ENCODE data around the gene CCDC85A. TPM values are rescaled to one million over a fixed set of nuclear protein-coding genes. Genes with fewer than 3 reads are reported as not detected.
"Not testable (repeated sequence)": the region's sequence is repeated elsewhere in the genome, so short reads cannot be mapped to it uniquely, and the experiment has no call there.

CCDC85A gene
- total and polyA plus RNA-seq, 10 donors, result 0.07 to 2.6 (median 0.77) TPM

DNA sequence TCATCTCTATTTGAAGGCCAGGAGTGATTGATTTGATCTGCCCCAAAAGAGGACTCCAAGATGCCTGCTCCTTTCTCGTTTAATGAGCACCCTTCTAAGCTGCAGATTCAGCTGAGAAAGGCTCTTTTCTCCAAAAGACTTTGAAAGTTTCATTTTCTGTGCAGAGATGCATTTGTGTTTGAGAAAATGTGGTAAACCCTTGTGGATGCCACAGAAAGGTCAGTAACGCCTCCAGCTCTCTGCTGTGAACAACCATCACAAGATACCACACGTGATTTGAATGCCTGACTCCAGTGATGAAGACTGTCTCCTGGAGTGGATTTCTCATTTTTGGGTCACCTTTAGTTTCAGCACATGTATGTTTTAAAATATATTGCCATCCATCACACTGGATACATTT lies 35.0 kb upstream of the CCDC85A start:
- no peak for DNase-seq
- intact Hi-C loops (cut with DNase I; ENCODE audit: low total_unique reads), result no loop called here
- TF ChIP-seq POLR2AphosphoS5 (IDR thresholded peaks at IDR 0.05), result no peak
- TF ChIP-seq, protein P1, sequence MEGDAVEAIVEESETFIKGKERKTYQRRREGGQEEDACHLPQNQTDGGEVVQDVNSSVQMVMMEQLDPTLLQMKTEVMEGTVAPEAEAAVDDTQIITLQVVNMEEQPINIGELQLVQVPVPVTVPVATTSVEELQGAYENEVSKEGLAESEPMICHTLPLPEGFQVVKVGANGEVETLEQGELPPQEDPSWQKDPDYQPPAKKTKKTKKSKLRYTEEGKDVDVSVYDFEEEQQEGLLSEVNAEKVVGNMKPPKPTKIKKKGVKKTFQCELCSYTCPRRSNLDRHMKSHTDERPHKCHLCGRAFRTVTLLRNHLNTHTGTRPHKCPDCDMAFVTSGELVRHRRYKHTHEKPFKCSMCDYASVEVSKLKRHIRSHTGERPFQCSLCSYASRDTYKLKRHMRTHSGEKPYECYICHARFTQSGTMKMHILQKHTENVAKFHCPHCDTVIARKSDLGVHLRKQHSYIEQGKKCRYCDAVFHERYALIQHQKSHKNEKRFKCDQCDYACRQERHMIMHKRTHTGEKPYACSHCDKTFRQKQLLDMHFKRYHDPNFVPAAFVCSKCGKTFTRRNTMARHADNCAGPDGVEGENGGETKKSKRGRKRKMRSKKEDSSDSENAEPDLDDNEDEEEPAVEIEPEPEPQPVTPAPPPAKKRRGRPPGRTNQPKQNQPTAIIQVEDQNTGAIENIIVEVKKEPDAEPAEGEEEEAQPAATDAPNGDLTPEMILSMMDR (IDR thresholded peaks at IDR 0.05 in 8 of 11, conservative IDR thresholded peaks at IDR 0.05 in 3 of 11), result no peak
- no peak for TF ChIP-seq POLR2A (IDR thresholded peaks at IDR 0.05)
- Histone ChIP-seq H3K4me1 (no peaks in the 10 kb centered on the region), H3K27ac (no peak overlapping the region), H3K9me3 (no peaks in the 10 kb centered on the region), H3K4me3 (no peak overlapping the region), H3K36me3 (no peaks in the 10 kb centered on the region), H3K27me3 (replicated peaks in 1 of 7) (no peaks in the 10 kb centered on the region)
- 64 to 75% (median 74%) methylated on average over 3 of the region's 3 CpGs for WGBS, 5 donors

DNA sequence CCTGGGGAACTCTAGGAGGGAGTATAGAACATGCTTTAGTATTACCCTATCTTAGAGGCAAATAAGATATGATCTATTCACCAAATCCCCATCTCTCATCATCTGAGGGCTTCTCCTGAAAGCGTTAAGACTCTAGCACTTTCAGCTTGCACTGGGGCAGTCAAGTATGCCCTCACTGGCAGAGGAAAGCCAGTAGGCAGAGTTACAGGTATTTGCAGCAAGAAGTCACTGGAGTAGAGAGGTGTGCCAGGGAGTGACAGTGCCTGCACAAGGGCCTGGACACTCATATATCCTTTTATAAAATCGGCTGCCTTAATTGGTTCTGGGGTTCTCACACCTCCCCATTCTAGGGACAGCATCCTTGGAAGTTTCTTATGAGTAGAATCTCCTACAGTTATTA lies 31.9 kb upstream of the CCDC85A start:
- 57 to 97% (median 87%) methylated on average over 2 of the region's 2 CpGs for WGBS, 5 donors
- Histone ChIP-seq H3K27ac (no peak overlapping the region), H3K9me3 (no peaks in the 10 kb centered on the region), H3K4me3 (no peak overlapping the region), H3K36me3 (no peaks in the 10 kb centered on the region), H3K4me1 (no peaks in the 10 kb centered on the region), H3K27me3 (replicated peaks in 1 of 7) (no peaks in the 10 kb centered on the region)
- no peak for DNase-seq
- TF ChIP-seq, protein P1 (IDR thresholded peaks at IDR 0.05 in 8 of 11, conservative IDR thresholded peaks at IDR 0.05 in 3 of 11), result no peak
- TF ChIP-seq POLR2A (IDR thresholded peaks at IDR 0.05) (no peak), POLR2AphosphoS5 (IDR thresholded peaks at IDR 0.05) (no peak)
- intact Hi-C loops (cut with DNase I; ENCODE audit: low total_unique reads), result no loop called here

DNA sequence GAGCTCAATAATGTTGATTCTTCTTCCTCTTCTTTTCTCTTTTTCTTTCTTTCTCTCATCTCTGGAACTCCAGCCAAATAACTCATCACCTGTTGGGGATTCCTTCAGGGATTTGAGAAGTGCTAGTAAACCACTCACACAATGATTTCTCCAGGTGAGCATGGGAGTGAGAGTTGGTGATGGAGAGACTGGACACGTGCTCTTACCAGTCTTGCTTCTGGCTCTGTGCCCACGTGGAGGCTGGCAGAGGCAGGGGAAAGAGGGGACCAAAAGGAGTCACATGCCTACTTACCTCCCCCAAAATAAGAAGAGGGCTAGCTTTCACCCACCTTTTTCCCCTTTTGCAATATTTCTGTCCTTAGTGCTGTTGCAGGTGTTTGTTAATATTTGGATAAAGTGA lies 28.6 kb upstream of the CCDC85A start:
- Histone ChIP-seq H3K36me3 (no peaks in the 10 kb centered on the region), H3K27ac (no peak overlapping the region), H3K4me3 (no peak overlapping the region), H3K9me3 (no peaks in the 10 kb centered on the region), H3K4me1 (no peaks in the 10 kb centered on the region), H3K27me3 (replicated peaks in 1 of 7) (no peaks in the 10 kb centered on the region)
- DNase-seq, result no peak
- WGBS, 5 donors, result 35 to 56% (median 46%) methylated on average over 2 of the region's 2 CpGs
- TF ChIP-seq, protein P1 (IDR thresholded peaks at IDR 0.05 in 8 of 11, conservative IDR thresholded peaks at IDR 0.05 in 3 of 11), result no peak
- no peak for TF ChIP-seq POLR2AphosphoS5 (IDR thresholded peaks at IDR 0.05)
- TF ChIP-seq POLR2A (IDR thresholded peaks at IDR 0.05), result no peak
- intact Hi-C loops (cut with DNase I; ENCODE audit: low total_unique reads), result no loop called here

DNA sequence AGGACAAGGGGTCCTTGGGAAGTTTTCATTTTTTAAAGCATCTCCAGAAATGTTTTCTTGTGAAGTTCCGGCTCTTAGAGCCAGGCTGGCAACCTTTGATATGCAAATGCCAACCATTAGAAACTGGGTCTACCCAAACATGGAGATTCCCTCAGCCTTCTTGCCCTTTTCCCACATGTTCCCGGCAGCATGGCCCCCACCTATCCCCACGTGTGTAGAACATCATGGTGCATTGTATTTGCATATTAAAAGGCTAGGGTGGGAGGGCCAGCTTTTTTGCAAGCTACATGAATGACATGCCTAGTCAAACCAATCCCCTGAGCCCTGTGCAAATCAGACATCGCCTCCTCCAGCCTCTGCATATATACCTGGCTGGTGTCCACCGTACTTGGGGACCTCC lies 23.9 kb upstream of the CCDC85A start:
- WGBS, 5 donors, result 61 to 70% (median 67%) methylated on average over 5 of the region's 5 CpGs
- intact Hi-C loops (cut with DNase I; ENCODE audit: low total_unique reads); H3K4me1 ChIP-seq; H3K4me3 ChIP-seq; H3K27me3 ChIP-seq (replicated peaks in 1 of 7); DNase-seq; H3K36me3 ChIP-seq; H3K27ac ChIP-seq; H3K9me3 ChIP-seq: not testable (repeated sequence)

Measured in spleen (tissue), 11 donors.